HG02943 (cell line): ENCODE data around the gene PBX4.

ENCODE experiments used
- ATAC-seq: cut with Tn5 transposase; IDR thresholded peaks from one replicate; pipeline ENCODE4 v1.9.1; 2021; ENCODE audit warnings: mild to moderate bottlenecking, low read depth, moderate library complexity; ENCODE audit not compliant: unreplicated experiment

Gene PBX4

DNA sequence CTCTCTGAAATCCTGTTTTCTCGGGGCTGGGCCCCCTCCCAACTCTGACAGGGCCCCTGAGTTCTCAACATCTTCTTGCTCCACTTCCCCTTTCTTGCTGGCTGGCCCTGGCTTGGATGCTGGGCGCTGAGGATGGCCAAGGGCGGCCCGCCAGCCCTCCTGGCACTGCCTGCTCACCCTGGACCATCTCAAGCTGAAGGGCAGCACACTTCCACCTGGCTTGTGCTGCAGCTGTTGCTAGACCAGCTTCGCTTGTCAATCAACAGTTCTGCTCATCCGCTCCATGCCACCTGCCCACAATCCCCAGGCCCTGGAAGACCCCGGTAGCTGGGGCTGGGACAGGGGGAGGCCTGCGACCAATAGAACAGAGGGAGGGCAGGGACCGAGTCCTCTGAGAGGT is 31.8 kb upstream of the PBX4 start:
- no peak for ATAC-seq

DNA sequence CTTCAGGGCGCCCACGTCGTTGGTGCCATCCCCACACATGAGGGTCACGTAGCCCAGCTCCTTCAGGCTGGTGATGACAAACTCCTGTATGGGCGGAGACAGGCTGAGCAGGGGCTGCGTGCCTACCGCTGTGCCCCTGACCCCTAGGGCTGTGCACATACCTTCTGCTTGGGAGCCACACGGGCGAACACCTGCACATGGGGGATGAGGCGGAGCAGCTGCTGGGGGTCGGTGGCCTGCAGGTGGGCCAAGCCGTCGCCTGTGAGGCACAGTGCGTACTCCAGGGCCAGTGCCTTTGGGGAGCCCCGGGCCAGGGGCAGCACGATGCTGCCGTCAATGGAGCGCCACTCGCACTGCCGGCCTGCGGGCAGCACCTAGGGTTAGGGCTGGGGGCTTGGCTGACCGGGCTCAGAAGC is 31.1 kb upstream of the PBX4 start:
- no peak for ATAC-seq

DNA sequence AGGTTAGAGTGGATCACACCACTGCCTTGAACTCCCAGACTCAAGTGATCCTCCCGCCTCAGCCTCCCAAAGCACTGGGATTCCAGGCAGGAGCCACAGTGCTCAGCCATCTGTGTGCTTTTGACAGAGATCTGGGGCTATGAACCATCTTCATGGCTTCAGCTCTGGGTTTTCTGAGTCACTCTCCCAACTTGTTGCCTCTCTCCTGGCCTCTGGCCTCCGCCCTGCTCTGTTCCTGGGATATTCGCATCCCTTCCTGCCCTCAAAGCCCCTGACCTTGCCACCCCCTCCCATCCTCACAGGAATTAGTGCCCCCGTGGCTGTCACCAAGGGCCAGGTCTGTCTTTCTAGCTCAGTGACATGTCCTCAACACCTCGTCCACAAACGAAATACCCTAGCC is 30.7 kb upstream of the PBX4 start:
- no peak for ATAC-seq

DNA sequence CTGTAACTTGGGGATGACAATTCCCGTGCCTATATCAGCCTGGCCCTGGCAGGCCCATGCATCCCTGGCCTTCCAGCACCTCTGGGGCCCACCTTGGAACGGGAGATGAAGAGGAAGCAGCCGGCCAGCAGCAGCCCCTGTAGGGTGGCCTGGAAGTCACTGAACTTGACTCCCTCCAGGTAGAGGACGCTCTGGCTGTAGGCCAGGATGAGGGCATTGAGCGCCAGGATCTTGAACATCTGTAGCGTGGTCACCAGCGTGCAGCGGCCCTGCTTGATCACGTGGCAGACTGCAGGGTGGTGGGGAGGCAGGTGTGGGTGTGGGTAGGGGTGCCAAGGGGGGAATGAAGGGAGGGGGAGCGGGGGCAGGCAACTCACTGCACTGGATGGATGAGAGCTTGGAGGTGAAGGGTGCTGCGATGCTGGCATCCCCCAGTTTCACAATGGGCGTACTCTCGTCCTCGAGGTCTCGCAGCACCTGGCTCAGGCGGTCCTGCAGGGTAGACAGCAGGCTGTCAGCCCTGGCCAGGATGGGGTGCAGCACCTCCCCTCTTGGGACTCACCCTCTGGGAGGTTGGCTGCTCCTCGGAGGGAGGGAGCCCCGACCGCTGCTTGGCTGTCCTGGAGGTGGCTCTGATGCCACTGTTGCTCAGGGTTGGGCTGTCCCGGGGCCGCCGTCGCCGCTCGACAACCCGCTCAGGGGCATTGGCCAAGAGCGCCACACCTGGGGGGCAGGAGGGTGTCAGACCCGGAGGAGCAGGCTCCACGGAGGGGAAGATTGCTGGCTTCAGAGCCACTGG is 28.7 kb upstream of the PBX4 start:
- ATAC-seq, result no peak

DNA sequence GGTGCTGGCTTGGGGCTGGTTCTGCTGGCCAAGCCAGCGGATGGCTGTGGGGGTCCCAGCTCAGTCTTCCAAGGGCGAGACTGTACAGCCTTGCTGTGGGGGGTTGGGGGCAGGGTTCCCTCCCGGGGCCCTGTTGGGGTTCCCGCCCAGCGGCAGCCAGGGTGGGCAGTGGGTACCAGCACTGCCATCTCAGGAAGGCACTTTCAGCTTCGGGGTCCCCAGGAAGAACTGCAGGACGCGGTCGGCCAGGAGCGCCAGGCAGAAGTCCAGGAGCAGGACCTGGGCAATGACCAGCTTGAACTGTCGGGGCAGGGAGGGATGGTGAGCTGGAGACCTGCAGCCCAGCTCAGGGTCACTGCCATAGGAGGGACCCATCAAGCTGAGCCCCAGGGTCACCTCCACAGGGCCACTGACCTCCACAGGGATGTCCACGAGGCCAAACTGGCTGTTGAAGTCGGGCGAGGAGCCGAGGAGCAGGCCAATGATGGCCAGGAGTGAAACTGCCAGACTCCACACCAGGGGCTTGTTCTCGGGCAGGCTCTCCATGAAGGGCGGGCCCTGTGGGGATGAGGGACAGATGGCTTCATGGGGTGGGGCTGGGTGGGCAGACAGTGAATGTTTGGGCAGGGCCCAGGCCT is 26.9 kb upstream of the PBX4 start:
- ATAC-seq, result no peak

DNA sequence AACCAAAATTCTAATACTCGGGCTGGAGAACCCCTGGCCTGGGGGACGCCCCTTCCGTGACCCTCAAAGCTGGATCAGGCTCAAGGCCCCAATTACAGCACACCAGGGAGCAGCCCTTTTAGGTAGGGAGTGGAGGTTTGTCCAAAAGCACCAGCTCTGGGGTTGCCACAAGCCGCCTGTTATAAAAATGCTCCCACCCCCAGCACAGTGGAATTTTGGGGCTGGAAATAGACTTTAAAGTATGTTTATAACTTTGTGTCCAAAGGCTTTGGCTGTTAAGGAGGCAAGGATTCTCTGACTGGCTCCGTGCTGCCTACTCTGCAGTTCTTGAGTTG is 25.5 kb upstream of the PBX4 start:
- no peak for ATAC-seq

DNA sequence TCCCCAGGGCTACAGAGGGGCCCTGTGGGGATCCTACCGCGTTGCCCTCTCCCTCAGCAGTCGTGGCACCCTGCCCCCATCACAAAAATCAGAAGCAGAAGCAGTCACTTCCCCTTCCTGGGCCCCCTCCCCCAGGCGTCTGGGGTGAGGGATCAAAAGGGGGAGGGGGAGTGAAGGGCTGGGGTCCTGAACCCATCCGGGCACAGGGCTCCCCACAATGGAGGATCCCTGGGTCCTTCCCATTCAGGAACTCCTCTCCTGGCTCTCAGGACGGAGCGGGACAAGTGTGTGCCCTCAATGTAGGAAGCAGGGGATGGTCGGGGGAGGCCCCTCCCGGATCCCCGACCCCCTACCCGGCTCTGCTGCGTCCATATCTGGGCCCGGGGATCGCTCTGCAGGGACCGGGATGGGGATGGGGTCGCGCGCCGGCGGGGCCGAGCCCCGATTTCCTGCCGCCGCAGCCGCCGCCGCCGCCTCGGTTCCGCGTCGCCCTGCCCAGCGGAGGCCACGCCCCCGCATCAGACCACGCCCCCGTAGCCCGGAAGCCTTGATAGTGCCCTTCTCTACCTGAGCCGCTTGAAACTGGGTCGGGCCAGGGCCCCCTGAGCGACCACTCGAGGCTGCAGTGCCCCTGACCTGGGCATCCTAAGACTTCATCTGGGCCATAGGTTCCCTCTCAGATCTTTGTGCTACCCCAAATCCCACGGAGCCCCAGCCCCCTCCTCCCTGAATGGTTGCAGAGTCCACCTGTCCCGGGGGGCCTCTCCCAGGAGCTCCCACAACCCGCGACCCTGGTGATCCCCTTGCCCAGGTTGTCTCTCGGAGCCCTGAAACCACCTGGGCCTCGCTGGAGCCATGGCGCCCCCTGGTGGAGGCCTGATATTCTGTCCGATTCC is 24.9 kb upstream of the PBX4 start, which contains the start of gene GMIP:
GMIP (minus strand) TSS at position 500 of the 896 bp plus-strand sequence; CDS start at position 372, 128 bp downstream.
- ATAC-seq, result peak; percentile 84

DNA sequence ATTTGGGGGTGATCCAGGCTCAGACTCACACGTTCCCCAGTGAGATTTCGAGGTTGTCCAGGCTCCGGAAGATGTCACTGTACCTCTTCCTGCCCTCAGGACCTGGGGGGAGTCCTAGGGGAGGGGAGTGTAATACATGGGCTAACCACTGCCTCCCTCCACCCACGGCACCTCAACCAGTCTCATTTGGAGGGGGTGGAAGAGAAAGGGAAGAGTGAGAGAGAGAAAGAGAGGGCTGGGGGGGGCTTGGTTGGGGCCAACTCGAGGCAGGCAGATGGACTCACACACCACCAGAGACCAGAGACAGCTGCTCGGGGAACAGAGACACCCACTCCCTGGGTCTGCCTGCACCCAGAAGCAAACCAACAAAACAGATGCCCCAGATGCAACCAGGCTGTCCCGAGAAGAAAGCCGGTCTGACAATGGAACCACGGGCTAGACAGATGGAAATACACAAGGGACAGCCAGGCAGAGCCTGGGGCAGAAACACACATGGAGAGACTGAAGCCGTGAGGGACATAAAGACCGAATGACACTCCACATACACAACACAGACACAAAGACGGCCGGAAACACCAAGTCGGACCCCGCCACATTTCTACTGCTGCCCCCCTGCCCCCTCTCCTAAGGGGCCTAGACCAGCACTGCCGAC is 24.1 kb upstream of the PBX4 start:
- no peak for ATAC-seq

DNA sequence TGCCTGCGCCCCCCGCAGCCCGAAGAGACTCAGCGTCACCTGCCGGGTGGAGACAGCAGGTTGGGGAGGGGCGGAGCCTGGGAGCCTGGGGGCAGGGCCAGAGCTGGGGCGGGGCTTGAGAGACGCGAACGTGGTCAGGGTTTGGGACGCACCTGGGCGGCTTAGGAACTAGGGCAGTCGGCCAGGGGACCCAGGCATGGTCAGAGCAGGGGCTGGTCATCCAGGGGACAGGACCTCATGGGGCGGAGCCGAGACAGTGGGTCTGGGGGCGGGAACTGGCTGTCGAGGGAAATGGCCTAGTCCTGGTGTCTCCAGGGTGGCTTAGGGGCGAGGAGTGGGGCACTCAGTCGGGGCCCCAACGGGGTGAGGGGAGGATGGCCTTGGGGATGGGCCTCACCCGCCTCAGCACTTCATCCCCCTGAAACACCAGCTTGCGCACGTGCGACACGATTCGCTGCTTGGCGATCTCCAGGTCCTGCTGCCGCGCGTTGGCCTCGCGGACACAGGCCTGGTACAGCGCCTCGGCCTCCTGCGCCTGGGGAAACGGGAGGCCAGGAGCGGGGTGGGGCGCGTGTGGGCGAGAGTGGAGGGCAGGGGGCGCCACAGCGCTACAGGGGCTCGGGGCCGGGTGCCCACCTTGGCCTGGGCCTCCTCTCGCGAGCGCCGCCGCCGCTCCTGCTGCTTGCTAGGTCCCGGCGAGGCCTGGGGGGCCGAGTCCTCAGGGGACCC is 19.2 kb upstream of the PBX4 start:
- no peak for ATAC-seq

DNA sequence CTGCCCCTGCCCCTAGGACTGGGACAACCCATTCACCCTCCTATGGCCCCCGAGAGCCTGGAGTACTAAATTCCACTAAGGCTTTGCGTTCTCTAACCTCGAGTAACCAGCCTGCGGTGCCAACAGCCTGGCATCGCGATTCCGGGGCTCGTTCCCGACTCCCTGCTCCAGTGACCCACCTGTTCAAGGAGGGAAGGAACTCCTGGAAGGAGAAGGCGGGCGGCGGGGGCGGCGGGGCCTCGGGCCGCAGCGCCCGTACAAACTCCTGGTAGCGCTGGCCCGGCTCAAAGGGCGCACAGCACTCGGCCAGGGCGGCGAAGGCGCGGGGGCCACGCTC is 18.7 kb upstream of the PBX4 start:
- ATAC-seq, result no peak

DNA sequence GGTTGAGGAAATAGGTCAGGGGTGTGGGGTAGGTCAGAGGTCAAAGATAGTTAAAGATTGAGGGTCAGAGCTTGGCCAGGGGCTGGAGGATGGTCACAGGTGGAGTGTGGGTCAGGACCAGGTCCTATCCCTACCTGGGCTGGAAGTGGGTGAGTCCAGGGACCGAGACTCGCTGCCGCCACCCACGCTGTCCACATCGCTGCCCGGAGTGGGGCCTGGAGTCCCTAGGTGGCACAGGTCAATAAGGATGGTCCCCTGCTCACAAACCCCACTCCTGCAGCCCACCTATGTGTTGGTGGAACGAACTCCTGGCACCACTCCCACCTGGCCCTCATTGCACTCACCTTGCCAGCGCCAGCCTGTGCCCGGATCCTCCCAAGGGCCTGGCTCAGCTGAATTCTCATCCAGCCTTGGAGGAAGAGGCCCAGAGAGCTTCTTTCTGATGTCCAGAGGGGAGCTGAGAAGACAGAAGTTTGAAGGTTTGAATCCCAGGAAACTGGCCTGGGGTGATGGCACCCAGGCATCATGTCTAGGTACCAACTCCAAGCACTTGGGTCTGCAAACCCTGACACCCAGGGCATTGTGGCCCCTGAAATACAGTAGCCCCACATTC is 18.2 kb upstream of the PBX4 start:
- ATAC-seq, result no peak

DNA sequence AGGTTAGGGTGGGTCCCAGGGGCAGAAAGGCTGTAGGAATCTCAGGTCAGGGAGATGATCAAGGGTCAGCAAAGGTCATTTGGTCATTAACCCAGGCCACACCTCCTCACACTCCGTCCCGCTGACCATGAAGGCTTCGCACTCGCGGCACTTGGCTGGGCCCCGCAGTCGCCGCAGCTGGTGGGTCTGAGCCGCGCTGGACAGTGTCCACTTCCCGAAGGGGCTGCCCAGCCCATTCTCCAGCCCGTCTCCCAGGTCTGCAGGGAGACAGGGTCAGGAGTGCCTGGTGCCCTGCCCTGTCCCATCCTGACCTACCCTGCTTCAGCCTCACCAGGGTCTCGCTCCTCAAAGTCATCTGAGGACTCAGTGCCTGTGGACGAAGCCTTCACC is 16.8 kb upstream of the PBX4 start:
- ATAC-seq, result no peak

DNA sequence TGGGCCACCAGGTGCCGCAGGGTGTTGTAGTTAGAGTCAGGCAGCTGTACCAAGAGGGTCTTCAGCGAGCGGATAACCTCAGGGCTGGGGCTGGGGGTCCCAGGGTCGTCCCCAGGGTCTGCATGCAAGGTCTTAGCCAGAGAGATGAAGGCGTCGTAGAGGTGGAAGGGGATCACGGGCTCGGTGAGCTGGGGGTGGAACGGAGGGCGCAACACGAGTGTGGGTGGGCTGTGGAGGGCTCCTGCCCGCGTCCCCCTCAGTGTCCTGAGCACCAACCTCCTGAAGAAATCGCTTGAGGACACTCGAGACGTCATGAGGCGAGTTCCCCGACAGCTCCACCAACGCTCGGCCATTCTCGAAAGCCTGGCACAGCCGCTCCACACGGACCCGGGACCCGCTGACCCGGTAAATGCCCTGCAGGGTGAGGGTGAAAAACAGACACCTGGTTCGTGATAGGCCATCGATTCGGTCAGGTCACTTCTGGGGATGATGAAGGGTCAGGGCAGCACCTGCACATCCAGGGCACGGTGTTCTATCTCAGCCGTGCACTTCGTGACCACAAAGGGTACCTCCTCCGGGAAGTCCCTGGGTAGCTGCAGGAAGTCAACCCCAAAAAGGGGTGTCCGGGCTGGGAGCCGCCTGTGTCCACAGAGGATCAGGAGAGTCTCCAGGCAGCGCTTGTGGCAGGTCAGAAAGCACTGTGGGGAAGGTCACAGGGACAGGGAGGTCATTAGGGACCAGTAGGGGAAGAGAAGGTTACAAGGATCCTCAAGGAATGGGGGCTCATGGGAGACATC is 16.2 kb upstream of the PBX4 start:
- no peak for ATAC-seq

DNA sequence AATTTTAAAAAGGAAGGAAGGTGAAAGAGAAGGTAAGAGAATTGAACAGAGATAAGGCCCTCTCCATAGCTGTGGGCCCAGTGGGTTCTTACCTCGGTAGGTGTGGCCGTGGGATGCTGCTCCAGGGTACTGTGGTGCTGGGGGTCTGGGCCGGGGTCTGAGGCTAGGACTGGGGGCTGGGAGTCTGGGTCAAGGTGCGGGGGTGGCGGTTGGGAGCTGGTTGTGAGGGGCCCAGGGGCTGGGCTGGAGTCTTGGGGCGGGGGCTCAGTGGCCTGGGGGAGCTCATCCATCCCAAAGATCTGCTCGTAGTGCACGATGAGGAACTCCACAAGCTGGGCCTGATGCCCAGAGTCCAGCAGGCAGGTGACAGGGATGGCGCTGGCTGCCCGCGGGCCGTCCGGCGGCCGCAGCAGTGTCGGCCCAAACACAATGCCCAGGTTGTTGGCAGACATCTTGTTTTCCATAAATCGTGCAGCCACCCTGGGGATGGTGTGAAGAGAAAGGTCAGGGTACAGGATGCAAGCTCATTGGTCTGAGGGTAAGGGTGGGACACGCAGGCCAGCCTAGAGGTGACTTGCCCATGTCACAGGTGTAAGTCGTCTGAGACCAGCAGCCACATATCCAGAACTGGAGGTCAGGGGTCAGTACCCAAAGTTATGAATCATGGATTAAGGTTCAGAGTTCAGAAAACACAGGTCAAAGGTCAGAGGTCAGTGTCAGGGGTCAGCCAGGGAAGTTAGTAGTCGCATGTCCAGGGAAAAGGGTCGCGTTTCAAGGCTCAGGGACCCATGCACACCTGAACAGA is 15.4 kb upstream of the PBX4 start:
- no peak for ATAC-seq

DNA sequence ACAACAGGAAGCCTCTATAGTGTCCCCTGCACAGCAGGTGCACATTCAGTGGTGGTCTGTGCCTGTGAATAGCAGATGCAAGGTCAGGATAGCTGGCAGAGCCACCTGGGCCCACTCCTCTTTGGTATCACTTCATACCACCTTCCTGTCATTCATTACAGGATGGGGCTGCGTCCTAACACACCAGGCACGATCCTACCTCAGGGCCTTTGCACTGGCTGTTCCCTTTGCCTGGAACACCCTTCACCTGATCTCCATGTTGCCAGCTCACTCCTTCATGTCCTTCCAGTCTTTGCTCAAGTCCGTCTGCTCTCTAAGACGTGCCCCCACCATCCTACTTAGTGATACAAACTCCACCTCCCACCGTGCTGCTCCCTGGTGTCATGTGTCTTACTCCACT is 14.2 kb upstream of the PBX4 start:
- ATAC-seq, result no peak

DNA sequence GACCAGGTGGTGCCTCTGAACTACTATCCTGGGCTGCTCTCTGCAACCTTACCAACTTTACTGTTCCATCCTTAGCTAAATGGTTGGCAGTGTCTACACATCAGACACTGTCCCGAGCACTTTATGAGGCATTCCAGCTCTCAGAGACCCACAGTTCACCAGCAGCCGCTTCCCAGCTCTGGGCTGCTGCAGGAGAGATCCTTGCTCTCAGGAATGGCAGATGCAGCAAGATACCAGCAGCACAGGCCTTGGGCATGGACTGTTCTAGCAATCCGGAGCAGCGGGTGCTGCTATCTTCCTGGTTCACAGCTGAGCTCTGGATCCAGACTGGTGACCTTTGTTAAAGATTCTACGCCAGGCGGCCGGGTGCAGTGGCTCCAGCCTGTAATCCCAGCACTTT is 12.9 kb upstream of the PBX4 start:
- no peak for ATAC-seq

DNA sequence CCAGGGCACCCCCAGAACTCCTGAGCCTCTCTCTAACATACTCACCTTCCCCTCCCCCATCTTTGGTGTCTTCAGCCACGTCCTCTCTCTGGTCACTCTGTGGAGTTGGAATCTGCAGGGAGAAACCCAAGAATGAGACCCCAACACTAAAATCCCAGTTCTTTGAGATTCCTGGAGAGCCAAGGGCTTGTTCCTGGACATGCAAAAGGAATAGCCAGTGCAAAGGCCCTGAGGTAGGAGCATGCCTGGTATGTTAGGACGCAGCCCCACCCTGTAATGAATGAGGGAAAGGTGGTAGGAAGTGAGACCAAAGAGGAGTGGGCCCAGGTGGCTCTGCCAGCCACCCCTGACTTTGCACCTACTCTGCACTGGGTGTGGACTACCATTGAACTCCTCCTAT is 11.9 kb upstream of the PBX4 start:
- ATAC-seq, result no peak

DNA sequence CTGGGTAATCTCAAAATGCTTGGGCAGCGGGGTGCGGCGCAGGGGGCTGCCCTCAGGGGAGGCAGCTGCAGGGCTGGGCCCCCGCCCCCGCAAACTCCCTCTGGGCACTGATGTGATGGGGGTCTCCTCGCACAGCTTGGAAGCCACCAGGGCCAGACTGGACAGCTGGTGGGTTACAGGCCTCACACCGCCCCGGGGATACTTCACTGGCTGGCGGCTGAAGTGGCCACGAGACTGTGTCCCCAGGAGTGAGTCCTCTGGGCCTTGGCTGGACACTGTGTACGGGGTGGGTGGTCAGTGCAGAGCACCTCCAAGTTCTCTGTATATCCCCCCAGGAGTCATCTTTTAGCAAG is 11.6 kb upstream of the PBX4 start:
- ATAC-seq, result no peak
